ENCODE results near the gene TECR. TPM values are rescaled to one million over a fixed set of nuclear protein-coding genes. Genes with fewer than 3 reads are reported as not detected.

Gene TECR
- total RNA-seq, 2 donors from 2014 or later: 60.3 to 63.9 TPM

- Histone ChIP-seq H3K9me3 (no peaks in the 10 kb centered on the region), H3K4me1 (peaks cover 0 to 31% of the 10 kb centered on the region in 2 donors), H3K4me3 (no peak overlapping the region), H3K36me3 (peaks cover 15% of the 10 kb centered on the region), H3K27ac (no peak overlapping the region), H3K27me3 (no peaks in the 10 kb centered on the region)
- TF ChIP-seq, protein P1, sequence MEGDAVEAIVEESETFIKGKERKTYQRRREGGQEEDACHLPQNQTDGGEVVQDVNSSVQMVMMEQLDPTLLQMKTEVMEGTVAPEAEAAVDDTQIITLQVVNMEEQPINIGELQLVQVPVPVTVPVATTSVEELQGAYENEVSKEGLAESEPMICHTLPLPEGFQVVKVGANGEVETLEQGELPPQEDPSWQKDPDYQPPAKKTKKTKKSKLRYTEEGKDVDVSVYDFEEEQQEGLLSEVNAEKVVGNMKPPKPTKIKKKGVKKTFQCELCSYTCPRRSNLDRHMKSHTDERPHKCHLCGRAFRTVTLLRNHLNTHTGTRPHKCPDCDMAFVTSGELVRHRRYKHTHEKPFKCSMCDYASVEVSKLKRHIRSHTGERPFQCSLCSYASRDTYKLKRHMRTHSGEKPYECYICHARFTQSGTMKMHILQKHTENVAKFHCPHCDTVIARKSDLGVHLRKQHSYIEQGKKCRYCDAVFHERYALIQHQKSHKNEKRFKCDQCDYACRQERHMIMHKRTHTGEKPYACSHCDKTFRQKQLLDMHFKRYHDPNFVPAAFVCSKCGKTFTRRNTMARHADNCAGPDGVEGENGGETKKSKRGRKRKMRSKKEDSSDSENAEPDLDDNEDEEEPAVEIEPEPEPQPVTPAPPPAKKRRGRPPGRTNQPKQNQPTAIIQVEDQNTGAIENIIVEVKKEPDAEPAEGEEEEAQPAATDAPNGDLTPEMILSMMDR (IDR thresholded peaks at IDR 0.05): no peak
- no peak for DNase-seq (ENCODE audit: low spot score)
Measured at GRCh38 chr19:14492756-14493337, 36.5 kb upstream of the TECR start.

- no peaks in the 10 kb centered on the region for H3K9me3 ChIP-seq
- no peak for DNase-seq (ENCODE audit: low spot score)
- TF ChIP-seq, protein P1 (IDR thresholded peaks at IDR 0.05): no peak
- peaks cover 6% of the 10 kb centered on the region for H3K36me3 ChIP-seq
- no peaks in the 10 kb centered on the region for H3K27me3 ChIP-seq
- H3K4me1 ChIP-seq: peaks cover 0 to 31% of the 10 kb centered on the region in 2 donors
- peak overlapping the region in 1 of 2 donors; percentile 93 for H3K4me3 ChIP-seq
- H3K27ac ChIP-seq: no peak overlapping the region
Measured at GRCh38 chr19:14494411-14494810, 35.0 kb upstream of the TECR start.

DNA sequence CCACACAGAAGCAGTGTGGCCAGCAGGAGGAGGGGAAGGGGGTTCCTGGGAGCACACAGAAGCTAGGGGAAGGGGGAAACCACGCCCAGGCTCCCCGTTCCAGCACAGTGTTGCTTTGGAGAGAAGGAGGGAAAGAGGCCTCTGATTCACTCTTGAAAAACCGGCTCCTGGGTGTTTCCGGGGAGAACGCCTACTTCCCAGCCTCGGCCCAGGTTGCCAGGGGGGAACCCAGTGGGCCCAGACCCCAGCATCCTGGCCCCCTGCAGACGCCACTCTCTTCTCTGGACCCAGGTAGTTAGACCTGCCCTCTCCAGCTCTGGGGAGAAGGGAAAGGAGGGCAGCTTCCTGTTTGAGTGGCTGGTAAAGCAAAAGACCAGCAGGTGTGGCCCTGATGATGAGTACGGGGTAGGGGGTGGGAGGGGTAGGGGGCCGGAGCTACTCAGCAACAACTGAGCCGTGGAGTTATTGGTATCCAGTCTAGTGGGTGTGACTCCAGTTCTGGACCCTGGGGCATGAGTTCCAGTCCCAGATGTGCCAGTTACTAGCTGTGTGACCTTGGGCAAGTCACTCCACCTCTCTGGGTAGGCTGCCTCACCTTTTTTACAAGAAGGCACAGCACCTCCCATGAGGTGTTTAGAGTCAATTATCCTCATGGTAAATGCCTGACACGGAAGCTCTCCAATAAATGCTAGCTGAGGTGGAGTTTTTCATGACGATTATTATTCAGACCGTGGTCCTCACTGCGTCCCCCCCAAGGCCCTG lies 34.3 kb upstream of the TECR start:
- Histone ChIP-seq H3K36me3 (peaks cover 2% of the 10 kb centered on the region), H3K4me3 (peak overlapping the region; percentile 91 to 93), H3K27ac (peak overlapping the region; percentile 69 to 82), H3K9me3 (no peaks in the 10 kb centered on the region), H3K27me3 (no peaks in the 10 kb centered on the region), H3K4me1 (peaks cover 0 to 31% of the 10 kb centered on the region in 2 donors)
- DNase-seq (ENCODE audit: low spot score): no peak
- TF ChIP-seq, protein P1 (IDR thresholded peaks at IDR 0.05): no peak

GRCh38 chr19:14495672-14496028 lies 33.7 kb upstream of the TECR start:
- TF ChIP-seq, protein P1 (IDR thresholded peaks at IDR 0.05): no peak
- Histone ChIP-seq H3K27me3 (no peaks in the 10 kb centered on the region), H3K27ac (peak overlapping the region; percentile 69 to 82), H3K4me1 (peaks cover 0 to 31% of the 10 kb centered on the region in 2 donors), H3K4me3 (peak overlapping the region; percentile 91 to 93), H3K36me3 (no peaks in the 10 kb centered on the region), H3K9me3 (no peaks in the 10 kb centered on the region)
- DNase-seq (ENCODE audit: low spot score): no peak

DNA sequence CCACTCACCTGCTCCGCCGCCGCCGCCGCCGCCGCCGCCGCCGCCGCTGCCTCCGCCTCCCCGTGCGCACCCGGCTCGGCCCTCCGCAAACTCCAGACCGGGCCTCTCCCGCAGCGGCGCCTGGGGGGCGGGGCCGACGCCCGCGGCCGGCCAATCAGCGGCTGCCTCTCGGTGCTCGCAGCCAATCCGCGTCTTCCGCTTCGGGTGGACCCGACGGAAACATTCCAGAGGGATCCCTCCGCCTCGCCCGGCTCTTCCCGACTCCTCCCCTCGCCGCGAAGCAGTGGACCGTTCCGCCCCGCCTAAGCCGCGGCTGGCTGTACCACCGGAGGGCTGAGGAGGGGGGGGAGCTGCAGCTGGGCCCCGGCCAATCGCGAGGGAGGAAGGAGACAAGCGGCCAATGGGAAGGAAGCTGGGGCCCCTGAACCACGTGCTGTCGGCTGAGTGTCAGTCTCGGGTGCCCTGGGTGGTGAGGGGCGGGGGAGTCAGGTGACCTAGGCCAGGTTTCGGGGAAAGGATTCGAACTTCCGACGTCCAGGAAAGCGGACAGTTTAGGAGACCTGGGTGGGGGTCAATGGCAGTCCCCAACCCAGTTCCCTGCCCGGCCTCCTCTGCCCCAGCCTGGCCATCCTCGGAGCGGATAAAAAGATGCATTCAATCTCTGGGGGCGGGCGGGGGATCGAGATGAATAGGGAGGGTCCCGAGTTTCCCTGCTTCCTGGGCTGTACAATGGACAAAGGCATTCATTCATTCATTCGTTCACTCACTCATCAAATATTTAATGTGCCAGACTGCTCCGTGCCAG lies 33.2 kb upstream of the TECR start, which contains the start of gene GIPC1:
GIPC1 (minus strand) TSS at position 99 of the 805 bp plus-strand sequence. CDS start 13,151 bp downstream, outside the sequence.
- peak; percentile 97 for DNase-seq (ENCODE audit: low spot score)
- peaks cover 0 to 31% of the 10 kb centered on the region in 2 donors for H3K4me1 ChIP-seq
- no peaks in the 10 kb centered on the region for H3K36me3 ChIP-seq
- H3K27me3 ChIP-seq: no peaks in the 10 kb centered on the region
- TF ChIP-seq, protein P1 (IDR thresholded peaks at IDR 0.05): no peak
- peak within 1 kb of the TSS; percentile 91 to 93 for H3K4me3 ChIP-seq
- no peaks in the 10 kb centered on the region for H3K9me3 ChIP-seq
- peak within 1 kb of the TSS; percentile 69 to 82 for H3K27ac ChIP-seq

Data from right atrium auricular region (tissue), 2 donors.